22Rv1 (cell line): ENCODE results near the gene ALDH5A1.

ENCODE experiments used
- CTCF ChIP-seq: fragments of 450-650 bp; IDR thresholded peaks from 2 replicates; pipeline ENCODE4 v1.5.1; 2017; ENCODE audit warnings: mild to moderate bottlenecking
- ZFX ChIP-seq: fragments of 450-650 bp; IDR thresholded peaks from 2 replicates; pipeline ENCODE4 v1.6.1; 2017; ENCODE audit warnings: antibody characterized with exemption, borderline replicate concordance

- TF ChIP-seq CTCF (no peak), ZFX (no peak)
Observed at GRCh38 chr6:24493945-24494820, 586 bp upstream of the ALDH5A1 start.
